GM21528 (cell line): ENCODE measurements around the gene CD200R1L.

Experiments used
- ATAC-seq: cut with Tn5 transposase; IDR thresholded peaks from one replicate; pipeline ENCODE4 v1.9.1; 2021; ENCODE audit warnings: mild to moderate bottlenecking, moderate library complexity; ENCODE audit not compliant: unreplicated experiment, low FRiP score

Gene CD200R1L

GRCh38 chr3:112770032-112770626 is 76.5 kb downstream of the CD200R1L start:
- no peak for ATAC-seq

- no peak for ATAC-seq
Measured at GRCh38 chr3:112769286-112769978, 77.2 kb downstream of the CD200R1L start.

- ATAC-seq, result no peak
Measured at GRCh38 chr3:112767777-112768176, 78.9 kb downstream of the CD200R1L start.

GRCh38 chr3:112767177-112767576 is 79.5 kb downstream of the CD200R1L start:
- ATAC-seq, result no peak
